Stimulated activated CD4-positive, alpha-beta T cell treated with anti-CD3 and anti-CD28 coated beads, TNF-alpha, amount 100 ng/mL, for 24 hours (primary cell): ENCODE data around the gene ARHGAP26.
"Not testable (repeated sequence)": the region's sequence is repeated elsewhere in the genome, so short reads cannot be mapped to it uniquely, and the experiment has no call there.

Source experiments
- DNase-seq, 3 experiments: peaks; one replicate each; pipeline ENCODE4 v3.0.0-alpha.2; 2020; ENCODE audit warnings: low read depth in 3 of 3

The ARHGAP26 gene

GRCh38 chr5:142929587-142929986, 159.4 kb downstream of the ARHGAP26 start:
- no peak for DNase-seq

- DNase-seq, result no peak
Observed at GRCh38 chr5:142930395-142931110, 160.4 kb downstream of the ARHGAP26 start.

GRCh38 chr5:142931896-142932686, 161.9 kb downstream of the ARHGAP26 start:
- DNase-seq, result no peak

DNA sequence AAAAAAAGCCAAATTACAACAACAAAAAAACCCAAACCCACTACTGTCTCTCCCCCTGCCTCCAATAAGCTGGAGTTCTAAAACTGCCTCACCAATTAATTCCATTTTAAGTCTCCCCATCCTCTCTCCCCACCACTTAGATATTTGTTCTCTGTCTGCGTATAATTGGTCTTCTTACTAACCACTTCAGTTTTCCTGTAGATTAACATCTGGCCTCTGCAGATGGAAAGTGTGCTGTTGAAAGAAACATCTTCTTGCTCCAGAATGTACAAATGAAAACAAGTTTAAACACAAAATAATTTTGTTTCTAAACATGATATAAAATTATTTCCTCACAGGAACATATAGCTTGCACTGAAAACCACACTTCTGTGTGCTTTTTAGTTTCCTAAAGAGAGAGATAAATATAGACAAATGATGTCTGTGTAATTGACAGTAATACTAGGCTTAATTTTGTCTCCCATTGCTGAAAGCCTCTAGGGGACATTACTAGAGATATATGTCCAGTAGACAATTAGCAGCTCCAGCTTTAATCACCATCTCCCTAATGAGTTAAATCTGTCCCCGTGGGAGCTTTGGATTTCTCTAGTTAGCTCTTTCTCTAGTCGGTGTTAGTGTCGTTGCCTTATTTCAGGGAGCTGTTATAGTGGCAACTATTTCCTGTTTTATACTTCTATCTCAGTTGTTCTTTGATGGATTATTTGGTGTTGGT, 164.0 kb downstream of the ARHGAP26 start:
- DNase-seq, result no peak

DNA sequence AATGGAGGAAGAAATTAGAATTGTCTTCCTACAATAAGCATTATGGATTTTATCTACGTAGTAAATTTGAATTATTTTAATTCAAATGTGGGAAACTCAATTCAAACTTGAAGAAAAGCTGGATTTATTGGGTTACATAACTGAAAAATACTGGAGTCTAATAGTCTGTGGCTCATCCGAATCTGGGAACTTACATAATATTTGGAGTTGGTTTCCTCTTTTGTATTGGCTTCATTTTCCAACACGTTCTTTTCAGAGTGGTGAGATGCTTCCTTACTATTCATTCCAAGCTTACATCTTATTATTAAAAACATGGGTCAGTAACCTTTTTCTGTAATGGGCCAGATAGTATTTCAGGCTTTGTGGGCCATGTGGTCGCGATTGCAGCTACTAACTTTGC, 164.8 kb downstream of the ARHGAP26 start:
- no peak for DNase-seq

DNA sequence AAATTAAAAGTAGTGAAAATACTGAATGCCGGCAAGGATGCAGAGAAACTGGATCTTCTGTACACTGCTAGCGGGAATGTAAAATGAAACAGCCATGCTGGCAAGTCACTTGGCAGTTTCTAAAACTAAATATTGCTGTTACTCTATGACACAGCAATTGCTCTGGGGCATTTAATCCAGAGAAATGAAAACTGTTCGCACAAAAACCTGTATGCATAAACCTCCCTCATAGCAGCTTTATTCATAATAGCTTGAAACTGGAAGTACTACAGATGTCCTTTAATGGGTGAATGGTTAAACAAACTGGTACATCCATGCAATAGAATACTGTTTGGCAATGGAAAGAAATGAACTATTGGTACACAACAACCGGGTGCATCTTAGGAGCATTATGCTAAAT, 167.2 kb downstream of the ARHGAP26 start:
- DNase-seq, result no peak

- DNase-seq, result no peak
Observed at GRCh38 chr5:142938266-142938880, 168.2 kb downstream of the ARHGAP26 start.

DNA sequence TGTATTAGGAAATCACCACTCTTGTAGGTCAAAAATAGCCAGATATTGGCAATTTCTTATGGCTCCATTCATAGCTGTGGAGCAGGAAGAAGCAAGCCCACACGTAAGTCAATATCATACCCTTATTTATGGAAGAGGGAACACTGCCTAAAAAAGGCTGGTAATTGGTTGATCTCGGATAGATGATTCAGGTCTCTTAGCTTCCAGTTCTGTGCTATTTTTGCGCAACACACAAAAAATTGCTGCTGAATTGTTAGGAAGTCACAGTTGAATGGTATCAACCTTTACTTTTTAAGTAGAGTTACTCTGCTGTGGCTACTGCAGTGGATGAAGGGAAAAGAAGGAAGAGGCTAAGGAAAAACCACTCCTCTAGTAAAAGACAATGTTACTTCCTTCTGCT, 168.8 kb downstream of the ARHGAP26 start:
- DNase-seq, result no peak

GRCh38 chr5:142939884-142940283, 169.7 kb downstream of the ARHGAP26 start:
- no peak for DNase-seq

DNA sequence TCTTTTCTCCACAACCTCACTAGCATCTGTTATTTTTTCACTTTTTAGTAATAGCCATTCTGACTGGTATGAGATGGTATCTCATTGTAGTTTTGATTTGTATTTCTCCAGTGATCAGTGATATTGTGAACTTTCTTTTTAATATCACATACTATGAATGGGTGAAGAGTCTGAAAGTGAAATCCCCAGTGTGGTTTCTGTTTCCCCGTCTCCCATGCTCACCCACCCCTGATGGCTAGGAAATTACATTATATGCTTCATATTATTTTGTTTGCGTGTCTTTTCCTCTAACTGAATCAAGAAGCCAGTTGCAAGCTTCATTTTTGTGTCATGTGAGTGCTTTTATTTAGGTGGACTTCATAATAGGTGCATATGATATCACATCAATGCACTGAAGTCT, 171.1 kb downstream of the ARHGAP26 start:
- no peak for DNase-seq

DNA sequence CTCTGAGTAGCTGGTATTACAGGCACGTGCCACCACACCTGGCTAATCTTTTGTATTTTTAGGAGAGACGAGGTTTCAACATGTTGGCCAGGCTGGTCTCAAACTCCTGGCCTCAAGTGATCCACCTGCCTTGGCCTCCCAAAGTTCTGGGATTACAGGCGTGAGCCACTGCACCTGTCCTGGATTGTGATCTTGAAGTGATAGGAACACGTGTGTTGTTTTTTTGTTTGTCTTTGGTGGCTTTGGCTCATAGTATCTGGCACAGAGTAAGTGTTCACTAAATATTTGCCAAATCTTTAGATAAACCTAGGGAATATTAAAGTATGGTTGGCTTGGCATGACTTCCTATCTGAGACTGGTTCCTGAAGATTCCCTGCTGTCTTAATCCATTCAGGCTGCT, 172.7 kb downstream of the ARHGAP26 start:
- no peak for DNase-seq

DNA sequence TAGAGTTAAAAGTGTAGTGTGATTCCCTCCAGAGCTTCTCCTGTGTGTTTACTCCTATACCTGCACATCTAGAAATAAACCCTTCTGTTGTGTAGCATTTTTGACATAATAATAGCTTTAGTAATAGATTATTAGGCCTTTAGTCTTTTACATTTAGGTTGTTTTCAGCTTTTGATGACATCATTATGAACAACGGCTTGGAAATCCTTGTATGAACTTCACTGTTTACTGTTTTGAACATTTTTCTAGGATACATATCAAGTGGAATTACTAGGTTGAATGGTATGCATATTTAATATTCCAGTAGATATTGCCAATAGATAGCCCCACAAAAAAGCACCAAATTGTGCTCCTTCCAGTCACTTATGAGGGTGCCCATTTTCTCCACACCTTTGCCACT, 174.0 kb downstream of the ARHGAP26 start:
- DNase-seq, result no peak

GRCh38 chr5:142945321-142945720, 175.1 kb downstream of the ARHGAP26 start:
- DNase-seq, result no peak

DNA sequence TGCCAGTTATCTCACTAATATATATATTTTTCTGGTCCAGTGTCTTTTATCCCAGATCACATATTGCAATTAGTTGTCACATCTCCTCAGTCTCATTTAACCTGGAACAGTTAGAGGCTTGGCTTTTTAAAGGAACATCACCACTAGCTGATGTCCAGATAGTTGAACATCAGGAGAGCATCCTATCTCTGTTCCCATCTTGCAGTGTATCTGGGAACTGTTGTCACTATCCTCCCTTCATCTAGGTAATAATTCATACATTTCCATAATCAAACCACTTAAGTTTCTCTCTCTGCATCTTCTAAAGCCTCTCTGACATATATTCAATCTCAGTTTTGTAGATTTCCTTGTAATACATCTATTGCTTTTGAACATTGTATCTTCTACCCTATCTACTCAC, 175.7 kb downstream of the ARHGAP26 start:
- no peak for DNase-seq

GRCh38 chr5:142946547-142947426, 176.6 kb downstream of the ARHGAP26 start:
- DNase-seq, result no peak

- no peak for DNase-seq
Observed at GRCh38 chr5:142947427-142947709, 177.2 kb downstream of the ARHGAP26 start.

DNA sequence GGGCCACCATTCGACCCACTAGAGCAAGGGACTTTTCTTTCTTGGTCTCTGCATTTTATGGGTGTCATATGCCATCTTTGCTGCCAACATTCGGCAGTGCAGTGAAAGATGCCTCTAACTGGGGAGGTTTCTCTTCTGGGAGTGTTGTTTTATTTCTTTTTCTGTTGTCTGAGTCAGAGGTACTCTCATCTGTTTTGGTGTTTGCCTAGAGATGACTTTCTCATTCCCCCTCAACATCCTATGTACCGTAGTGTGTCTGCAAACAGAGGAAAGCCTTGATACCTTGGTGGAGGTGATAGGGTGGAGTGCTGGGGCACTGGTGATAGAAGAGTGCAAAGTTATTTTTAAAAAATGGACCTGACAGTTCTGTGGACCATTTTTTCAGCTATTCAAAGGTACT, 182.1 kb downstream of the ARHGAP26 start:
- no peak for DNase-seq

DNA sequence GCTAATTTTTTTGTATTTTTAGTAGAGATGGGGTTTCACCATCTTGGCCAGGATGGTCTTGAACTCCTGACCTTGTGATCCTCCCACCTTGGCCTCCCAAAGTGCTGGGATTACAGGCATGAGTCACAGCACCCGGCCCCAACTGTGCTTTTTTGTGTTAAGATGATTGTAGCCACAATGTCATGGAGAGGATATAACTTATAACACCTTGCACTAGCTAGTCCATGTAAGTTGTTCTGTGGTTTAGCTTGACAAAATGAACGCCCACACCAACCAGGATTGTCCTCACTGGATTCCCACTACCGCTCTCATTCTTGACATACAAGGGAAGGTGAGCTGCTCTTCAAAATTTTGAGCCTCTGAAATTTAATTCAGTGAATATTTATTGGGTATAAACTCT, 182.7 kb downstream of the ARHGAP26 start:
- DNase-seq, result not testable (repeated sequence)

DNA sequence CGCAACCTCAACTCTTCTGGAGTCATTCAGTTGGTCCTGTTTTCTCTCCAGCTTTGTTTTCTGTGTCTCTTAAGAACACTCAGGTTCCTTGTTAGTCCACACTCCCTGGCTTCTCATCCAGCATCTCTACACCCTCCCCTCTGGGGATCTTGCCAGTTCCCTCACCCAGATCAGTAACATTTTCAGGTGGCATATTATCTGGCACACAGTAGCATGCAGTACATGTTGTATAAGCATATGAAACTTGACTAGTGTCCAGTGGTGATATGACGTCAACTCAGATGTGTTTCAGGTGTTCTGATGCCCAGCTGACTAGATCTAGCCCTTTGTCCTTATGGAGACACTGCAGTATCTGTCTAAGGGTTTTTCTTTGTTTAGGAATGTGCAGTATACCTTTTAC, 184.3 kb downstream of the ARHGAP26 start:
- no peak for DNase-seq

- DNase-seq, result no peak
Observed at GRCh38 chr5:142955628-142956027, 185.5 kb downstream of the ARHGAP26 start.

DNA sequence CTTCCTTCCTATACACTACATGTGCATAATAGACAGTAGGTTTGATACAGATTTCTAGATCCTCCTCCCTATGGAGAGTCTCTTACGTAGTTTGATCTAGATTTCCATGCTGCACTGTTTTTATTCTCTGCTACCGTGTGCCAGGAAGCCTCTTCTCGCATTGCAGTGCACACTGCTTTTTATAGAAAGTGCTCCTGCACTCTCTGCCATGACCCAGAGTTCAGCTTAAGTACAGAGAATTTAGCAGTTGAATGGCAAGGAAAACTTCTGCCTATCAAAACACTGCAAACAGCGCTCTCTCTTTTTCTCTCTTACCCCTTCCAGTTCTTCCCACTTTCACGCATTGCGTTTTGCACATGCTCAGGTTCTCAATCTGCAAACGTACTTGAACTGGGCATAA, 187.4 kb downstream of the ARHGAP26 start:
- DNase-seq, result no peak
